Astrocyte (in vitro differentiated cells and primary cell): Measurements from ENCODE around the gene WNT5B. TPM values are rescaled to one million over a fixed set of nuclear protein-coding genes. Genes with fewer than 3 reads are reported as not detected.

ENCODE experiments used
- DNase-seq: peaks from one replicate; pipeline ENCODE4 v3.0.0-alpha.2; 2010; ENCODE audit warnings: low read depth
- FAIRE-seq: peaks from 2 replicates; lab custom pipeline; 2011; peaks lifted over from hg19 to GRCh38; lab: Jason Lieb, UNC
- H2AFZ ChIP-seq: 2 replicates; pipeline ENCODE4 v1.6.0; 2012; ENCODE audit warnings: low read depth, low read length, inconsistent platforms
- H3K27ac ChIP-seq: 2 replicates; pipeline ENCODE4 v1.5.1; 2011; ENCODE audit warnings: low read depth, low read length, inconsistent platforms
- H3K27me3 ChIP-seq: 2 replicates; pipeline ENCODE4 v1.6.0; 2011; ENCODE audit warnings: low read length, inconsistent platforms; ENCODE audit not compliant: insufficient read depth
- H3K36me3 ChIP-seq: 2 replicates; pipeline ENCODE4 v1.5.1; 2011; ENCODE audit warnings: low read length, inconsistent platforms; ENCODE audit not compliant: insufficient read depth
- H3K4me1 ChIP-seq: 2 replicates; pipeline ENCODE4 v1.5.1; 2011; ENCODE audit warnings: low read length, inconsistent platforms; ENCODE audit not compliant: insufficient read depth
- H3K4me2 ChIP-seq: 2 replicates; pipeline ENCODE4 v1.6.0; 2012; ENCODE audit warnings: low read length, inconsistent platforms
- H3K4me3 ChIP-seq: 2 replicates; pipeline ENCODE4 v1.5.1; 2011; ENCODE audit warnings: low read depth, mild to moderate bottlenecking, low read length, inconsistent platforms; ENCODE audit not compliant: insufficient read depth
- H3K79me2 ChIP-seq: 2 replicates; pipeline ENCODE4 v1.6.0; 2012; ENCODE audit warnings: mild to moderate bottlenecking, low read length, inconsistent platforms; ENCODE audit not compliant: insufficient read depth
- H3K9ac ChIP-seq: 2 replicates; pipeline ENCODE4 v1.6.0; 2012; ENCODE audit warnings: mild to moderate bottlenecking, low read length, inconsistent platforms
- H3K9me3 ChIP-seq: 2 replicates; pipeline ENCODE4 v1.5.1; 2012; ENCODE audit warnings: low read depth, mild to moderate bottlenecking, low read length, inconsistent platforms; ENCODE audit not compliant: insufficient read depth
- H4K20me1 ChIP-seq: 2 replicates; pipeline ENCODE4 v1.6.0; 2012; ENCODE audit warnings: low read length, inconsistent platforms; ENCODE audit not compliant: insufficient read depth
- H3K27ac Mint-ChIP-seq: one replicate; pipeline ENCODE4 v1.8.0; 2021; ENCODE audit warnings: mild to moderate bottlenecking, mixed read lengths; ENCODE audit not compliant: unreplicated experiment
- H3K27me3 Mint-ChIP-seq: one replicate; pipeline ENCODE4 v1.8.0; 2021; ENCODE audit warnings: low read depth, mixed read lengths; ENCODE audit not compliant: unreplicated experiment
- H3K36me3 Mint-ChIP-seq: one replicate; pipeline ENCODE4 v1.8.0; 2021; ENCODE audit warnings: low read depth, mixed read lengths; ENCODE audit not compliant: unreplicated experiment
- H3K4me1 Mint-ChIP-seq: one replicate; pipeline ENCODE4 v1.8.0; 2021; ENCODE audit warnings: low read depth, mixed read lengths; ENCODE audit not compliant: unreplicated experiment
- H3K4me3 Mint-ChIP-seq: one replicate; pipeline ENCODE4 v1.8.0; 2021; ENCODE audit warnings: mild to moderate bottlenecking, moderate library complexity, mixed read lengths; ENCODE audit not compliant: unreplicated experiment
- H3K9me3 Mint-ChIP-seq: one replicate; pipeline ENCODE4 v1.8.0; 2021; ENCODE audit warnings: mild to moderate bottlenecking, mixed read lengths; ENCODE audit not compliant: unreplicated experiment
- EZH2 ChIP-seq: IDR thresholded peaks from 2 replicates; pipeline ENCODE4 v1.6.1; 2012; ENCODE audit warnings: mild to moderate bottlenecking, low read length, inconsistent platforms; ENCODE audit not compliant: insufficient read depth
- total RNA-seq: library from RNA; stranded (reverse); gene quantifications from 2 replicates; pipeline ENCODE4 v1.2.1, GENCODE V29; 2021
- TF ChIP-seq, protein P1 (sequence below): IDR thresholded peaks from 2 replicates; pipeline ENCODE4 v1.5.1; 2011; ENCODE audit warnings: low read depth, mild to moderate bottlenecking, inconsistent platforms, low read length, moderate library complexity; ENCODE audit not compliant: insufficient read depth

Gene WNT5B
- total RNA-seq, 1 donor from 2014 or later = 110 TPM

DNA sequence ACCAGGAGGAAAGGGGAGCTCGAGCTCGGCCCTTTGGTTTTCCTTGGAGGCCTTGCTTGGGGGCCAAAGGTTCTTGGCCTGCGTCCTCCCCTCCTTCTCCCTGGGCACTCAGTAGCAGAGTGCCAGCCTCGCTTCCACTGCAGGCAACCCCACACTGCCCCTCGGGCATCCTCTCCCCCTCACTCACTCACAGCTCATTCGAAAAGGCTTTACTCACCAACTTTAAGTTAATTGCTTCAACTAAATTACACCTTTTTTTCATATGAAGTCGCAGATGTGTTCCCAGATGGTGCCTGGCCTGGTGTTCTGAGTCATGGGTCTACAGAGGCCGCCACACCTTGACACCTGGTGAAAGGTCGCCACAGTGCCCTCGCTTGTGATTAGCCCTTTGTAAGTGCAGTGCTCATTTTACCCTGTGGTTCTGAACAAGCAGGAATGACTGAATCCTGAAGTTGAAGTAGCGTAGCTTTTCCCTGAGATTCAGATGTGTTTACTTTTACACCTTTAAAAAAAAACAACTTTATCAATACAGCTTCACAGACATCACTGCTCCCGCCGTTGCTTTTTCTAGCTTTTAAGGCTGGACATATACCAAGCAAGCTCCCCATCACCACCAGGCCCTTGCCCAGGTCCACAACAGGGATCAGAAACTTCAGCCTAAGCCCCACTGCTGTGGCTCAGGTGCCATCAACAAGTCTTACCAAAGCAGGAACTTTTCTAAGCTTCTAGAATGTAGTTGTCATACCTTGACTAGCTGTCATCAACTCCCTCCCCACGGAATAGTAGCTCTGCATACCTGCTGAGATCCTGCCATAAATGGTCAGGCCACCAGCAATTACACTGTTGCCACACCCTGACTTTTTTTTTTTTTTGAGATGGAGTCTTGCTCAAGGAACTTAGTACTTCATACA is 41.6 kb downstream of the WNT5B start:
- no peaks in the 10 kb centered on the region for H3K9me3 Mint-ChIP-seq
- H3K36me3 Mint-ChIP-seq = no peaks in the 10 kb centered on the region
- no peak overlapping the region for H3K4me2 ChIP-seq
- no peak overlapping the region for H3K27ac Mint-ChIP-seq
- H3K4me3 ChIP-seq = no peak overlapping the region
- H3K4me3 Mint-ChIP-seq = no peak overlapping the region
- H3K27ac ChIP-seq = no peak overlapping the region
- peaks cover 4% of the 10 kb centered on the region for H3K27me3 Mint-ChIP-seq
- peaks cover 2% of the 10 kb centered on the region for H3K4me1 Mint-ChIP-seq
- no peaks in the 10 kb centered on the region for H3K9me3 ChIP-seq
- no peak for FAIRE-seq
- no peak for DNase-seq
- no peaks in the 10 kb centered on the region for H3K27me3 ChIP-seq
- no peaks in the 10 kb centered on the region for H3K36me3 ChIP-seq
- no peaks in the 10 kb centered on the region for H3K79me2 ChIP-seq
- TF ChIP-seq, protein P1, sequence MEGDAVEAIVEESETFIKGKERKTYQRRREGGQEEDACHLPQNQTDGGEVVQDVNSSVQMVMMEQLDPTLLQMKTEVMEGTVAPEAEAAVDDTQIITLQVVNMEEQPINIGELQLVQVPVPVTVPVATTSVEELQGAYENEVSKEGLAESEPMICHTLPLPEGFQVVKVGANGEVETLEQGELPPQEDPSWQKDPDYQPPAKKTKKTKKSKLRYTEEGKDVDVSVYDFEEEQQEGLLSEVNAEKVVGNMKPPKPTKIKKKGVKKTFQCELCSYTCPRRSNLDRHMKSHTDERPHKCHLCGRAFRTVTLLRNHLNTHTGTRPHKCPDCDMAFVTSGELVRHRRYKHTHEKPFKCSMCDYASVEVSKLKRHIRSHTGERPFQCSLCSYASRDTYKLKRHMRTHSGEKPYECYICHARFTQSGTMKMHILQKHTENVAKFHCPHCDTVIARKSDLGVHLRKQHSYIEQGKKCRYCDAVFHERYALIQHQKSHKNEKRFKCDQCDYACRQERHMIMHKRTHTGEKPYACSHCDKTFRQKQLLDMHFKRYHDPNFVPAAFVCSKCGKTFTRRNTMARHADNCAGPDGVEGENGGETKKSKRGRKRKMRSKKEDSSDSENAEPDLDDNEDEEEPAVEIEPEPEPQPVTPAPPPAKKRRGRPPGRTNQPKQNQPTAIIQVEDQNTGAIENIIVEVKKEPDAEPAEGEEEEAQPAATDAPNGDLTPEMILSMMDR = no peak
- TF ChIP-seq EZH2 = no peak
- no peaks in the 10 kb centered on the region for H3K4me1 ChIP-seq
- H3K9ac ChIP-seq = no peak overlapping the region
- no peak overlapping the region for H2AFZ ChIP-seq
- H4K20me1 ChIP-seq = no peaks in the 10 kb centered on the region

DNA sequence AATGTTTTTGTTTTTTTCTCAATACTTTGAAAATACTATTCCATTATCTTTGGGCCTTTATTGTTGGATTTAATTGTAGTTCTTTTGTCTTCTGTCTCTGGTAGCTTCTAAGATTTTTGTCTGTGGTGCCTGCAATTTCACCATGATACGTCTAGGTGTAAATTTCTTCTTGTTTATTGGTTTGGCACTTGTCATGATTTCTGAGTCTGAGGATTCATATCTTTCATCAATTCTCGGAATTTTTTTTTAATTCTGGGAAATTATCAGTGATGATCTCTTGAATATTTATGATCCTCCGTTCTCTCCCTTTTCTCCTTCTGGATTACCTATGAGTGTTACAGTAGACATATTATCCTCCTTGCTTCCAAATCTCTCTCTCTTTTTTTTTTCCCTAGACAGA is 47.0 kb downstream of the WNT5B start:
- Histone ChIP-seq H3K27ac (no peak overlapping the region), H3K79me2 (no peaks in the 10 kb centered on the region), H3K9ac (no peak overlapping the region), H3K36me3 (no peaks in the 10 kb centered on the region), H3K9me3 (no peaks in the 10 kb centered on the region), H4K20me1 (no peaks in the 10 kb centered on the region), H3K4me2 (no peak overlapping the region), H3K4me1 (no peaks in the 10 kb centered on the region), H2AFZ (no peak overlapping the region), H3K27me3 (no peaks in the 10 kb centered on the region), H3K4me3 (no peak overlapping the region)
- DNase-seq = no peak
- Mint-ChIP-seq H3K4me3 (no peak overlapping the region), H3K27me3 (peaks cover 2% of the 10 kb centered on the region), H3K9me3 (no peaks in the 10 kb centered on the region), H3K4me1 (no peaks in the 10 kb centered on the region), H3K27ac (no peak overlapping the region), H3K36me3 (no peaks in the 10 kb centered on the region)
- no peak for FAIRE-seq
- TF ChIP-seq, protein P1 = no peak
- no peak for TF ChIP-seq EZH2
